Measurements from ENCODE around the gene LMLN. TPM values are rescaled to one million over a fixed set of nuclear protein-coding genes. Genes with fewer than 3 reads are reported as not detected.

The LMLN gene
- total RNA-seq, 1 experiment from 2014 or later, result 17.4 TPM

DNA sequence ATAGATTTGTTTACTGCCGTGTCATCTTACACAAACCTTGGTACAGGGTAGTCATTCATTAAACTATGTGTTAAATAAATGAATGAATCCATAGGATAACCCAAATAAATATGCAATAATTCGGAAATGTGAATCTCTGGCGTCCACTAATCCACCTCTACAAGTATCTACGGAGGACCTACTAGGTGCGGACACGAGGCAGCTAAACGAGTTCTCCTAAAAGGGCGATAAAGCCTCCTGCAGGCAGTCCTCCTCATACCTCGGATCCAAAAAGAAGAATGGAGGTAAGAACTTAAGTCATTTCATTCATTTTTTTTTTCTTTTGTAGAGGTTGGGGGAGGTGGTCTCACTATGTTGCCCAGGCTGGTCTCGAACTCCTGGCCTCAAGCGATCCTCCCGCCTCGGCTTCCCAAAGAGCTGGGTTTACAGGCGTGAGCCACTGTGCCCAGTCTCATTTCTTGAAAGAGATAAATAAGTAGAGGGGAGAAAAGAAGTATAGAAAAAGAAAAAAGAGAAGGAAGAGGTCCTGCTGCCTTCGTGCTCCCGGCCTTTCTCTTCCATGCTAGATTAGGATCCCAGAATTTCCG lies 10.7 kb upstream of the LMLN start:
- no peaks in the 10 kb centered on the region for H3K27me3 ChIP-seq (replicated peaks; ENCODE audit: insufficient read depth, low read depth, low read length, poor library complexity)
- DNase-seq (ENCODE audit: low spot score), result no peak
- ChIA-PET POLR2A (ENCODE audit: low non-redundant PET) (interaction anchor here (0.5 kb wide), 1 partner anchor 23 kb away, joined by 3 read pairs; no protein-coding TSS in a partner anchor), CTCF (no interaction called here)
- H3K9me3 ChIP-seq (ENCODE audit: low read depth, low read length, poor library complexity, severe bottlenecking), result no peaks in the 10 kb centered on the region
- peak overlapping the region; percentile 96 for H3K27ac ChIP-seq (ENCODE audit: low read depth, low read length, poor library complexity, severe bottlenecking)
- peaks cover 39% of the 10 kb centered on the region for H3K36me3 ChIP-seq (ENCODE audit: insufficient read depth, low read length, poor library complexity, severe bottlenecking)
- peaks cover 21% of the 10 kb centered on the region for H3K4me1 ChIP-seq (ENCODE audit: insufficient read depth, low read length, poor library complexity, severe bottlenecking)
- TF ChIP-seq EZH2 (IDR thresholded peaks at IDR 0.05; ENCODE audit: borderline replicate concordance, low read depth, low read length, poor library complexity, severe bottlenecking) (no peak), CTCF (conservative IDR thresholded peaks at IDR 0.05; ENCODE audit: low read depth, low read length) (no peak)
- intact Hi-C loops (cut with micrococcal nuclease; ENCODE audit: unreplicated experiment), result loop anchor here (10.0 kb wide), 1 partner anchor 354 kb away; no protein-coding TSS in a partner anchor
- peak overlapping the region; percentile 77 for H3K4me3 ChIP-seq (ENCODE audit: low read depth, low read length, poor library complexity, severe bottlenecking)
- TSS peak; percentile 77 for BruUV-seq (replicated peaks)

- Histone ChIP-seq H3K4me3 (ENCODE audit: low read depth, low read length, poor library complexity, severe bottlenecking) (peak within 1 kb of the TSS; percentile 77), H3K36me3 (ENCODE audit: insufficient read depth, low read length, poor library complexity, severe bottlenecking) (peaks cover 47% of the 10 kb centered on the region), H3K27ac (ENCODE audit: low read depth, low read length, poor library complexity, severe bottlenecking) (peak within 1 kb of the TSS; percentile 96), H3K4me1 (ENCODE audit: insufficient read depth, low read length, poor library complexity, severe bottlenecking) (peaks cover 21% of the 10 kb centered on the region), H3K27me3 (replicated peaks; ENCODE audit: insufficient read depth, low read depth, low read length, poor library complexity) (no peaks in the 10 kb centered on the region), H3K9me3 (ENCODE audit: low read depth, low read length, poor library complexity, severe bottlenecking) (no peaks in the 10 kb centered on the region)
- TSS peak; percentile 62 for BruUV-seq (replicated peaks)
- CTCF ChIA-PET, result no interaction called here
- intact Hi-C loops (cut with micrococcal nuclease; ENCODE audit: unreplicated experiment), result loop anchor here (10.0 kb wide), 1 partner anchor 355 kb away; no protein-coding TSS in a partner anchor
- peak; percentile 97 for DNase-seq (ENCODE audit: low spot score)
- POLR2A ChIA-PET (ENCODE audit: low non-redundant PET), result interaction anchor here (0.6 kb wide), 1 partner anchor 217 kb away, joined by 3 read pairs; no protein-coding TSS in a partner anchor
- TF ChIP-seq EZH2 (IDR thresholded peaks at IDR 0.05; ENCODE audit: borderline replicate concordance, low read depth, low read length, poor library complexity, severe bottlenecking) (no peak), CTCF (conservative IDR thresholded peaks at IDR 0.05; ENCODE audit: low read depth, low read length) (no peak)
Observed at GRCh38 chr3:197949778-197950676, 10.0 kb upstream of the LMLN start, which contains the start of gene RPL35A. Gene RPL35A (plus strand): TSS chr3:197950190. CDS start chr3:197950968, 778 bp downstream.

DNA sequence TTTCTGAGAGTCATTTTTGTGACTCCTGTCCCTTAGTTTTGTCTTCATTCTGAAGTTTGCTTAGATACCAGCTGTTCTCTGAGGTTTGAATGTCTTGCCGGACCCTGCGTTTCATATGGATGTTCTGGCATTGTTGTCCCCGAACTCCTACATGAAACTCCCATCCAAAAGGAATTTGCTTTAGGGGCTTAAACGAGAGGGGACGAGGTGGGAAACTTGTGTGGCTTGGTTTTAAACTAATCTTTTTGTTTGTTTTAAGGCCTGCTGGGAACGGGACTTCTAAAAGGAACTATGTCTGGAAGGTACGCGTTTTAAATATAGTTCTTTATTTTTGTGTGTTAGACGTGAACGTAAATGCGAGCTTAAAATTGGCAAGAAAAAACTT lies 9.3 kb upstream of the LMLN start:
- intact Hi-C loops (cut with micrococcal nuclease; ENCODE audit: unreplicated experiment), result no loop called here
- Histone ChIP-seq H3K27me3 (replicated peaks; ENCODE audit: insufficient read depth, low read depth, low read length, poor library complexity) (no peaks in the 10 kb centered on the region), H3K27ac (ENCODE audit: low read depth, low read length, poor library complexity, severe bottlenecking) (peak overlapping the region; percentile 96), H3K4me1 (ENCODE audit: insufficient read depth, low read length, poor library complexity, severe bottlenecking) (peaks cover 21% of the 10 kb centered on the region), H3K9me3 (ENCODE audit: low read depth, low read length, poor library complexity, severe bottlenecking) (no peaks in the 10 kb centered on the region), H3K4me3 (ENCODE audit: low read depth, low read length, poor library complexity, severe bottlenecking) (peak overlapping the region; percentile 77), H3K36me3 (ENCODE audit: insufficient read depth, low read length, poor library complexity, severe bottlenecking) (peaks cover 53% of the 10 kb centered on the region)
- ChIA-PET POLR2A (ENCODE audit: low non-redundant PET) (no interaction called here), CTCF (no interaction called here)
- DNase-seq (ENCODE audit: low spot score), result no peak
- no TSS peak for BruUV-seq (replicated peaks)
- no peak for TF ChIP-seq EZH2 (IDR thresholded peaks at IDR 0.05; ENCODE audit: borderline replicate concordance, low read depth, low read length, poor library complexity, severe bottlenecking)
- no peak for TF ChIP-seq CTCF (conservative IDR thresholded peaks at IDR 0.05; ENCODE audit: low read depth, low read length)

Data from A673 (cell line).